GM21786 (cell line): Measurements from ENCODE around the gene APOBEC3F.

Experiments
- ATAC-seq: cut with Tn5 transposase; IDR thresholded peaks from one replicate; pipeline ENCODE4 v1.9.1; 2021; ENCODE audit not compliant: unreplicated experiment

Gene APOBEC3F

GRCh38 chr22:39090426-39091064, 49.9 kb downstream of the APOBEC3F start:
- no peak for ATAC-seq

- ATAC-seq: no peak
These were observed 50.7 kb downstream of the APOBEC3F start for GRCh38 chr22:39091126-39092081.

- ATAC-seq: no peak
These were observed 51.6 kb downstream of the APOBEC3F start for GRCh38 chr22:39092111-39092862.

- no peak for ATAC-seq
These were observed 54.2 kb downstream of the APOBEC3F start for GRCh38 chr22:39094717-39095389.

GRCh38 chr22:39095971-39096370, 55.3 kb downstream of the APOBEC3F start:
- ATAC-seq: no peak

- no peak for ATAC-seq
These were observed 56.7 kb downstream of the APOBEC3F start, which contains the start of gene APOBEC3H for GRCh38 chr22:39097098-39098020. Gene APOBEC3H (plus strand): TSS chr22:39097244. CDS start chr22:39100279, 3,035 bp downstream.

- no peak for ATAC-seq
These were observed 57.4 kb downstream of the APOBEC3F start for GRCh38 chr22:39098026-39098425.

- no peak for ATAC-seq
These were observed 57.9 kb downstream of the APOBEC3F start for GRCh38 chr22:39098576-39098975.

- no peak for ATAC-seq
These were observed 60.6 kb downstream of the APOBEC3F start for GRCh38 chr22:39101226-39101625.

- ATAC-seq: no peak
These were observed 62.8 kb downstream of the APOBEC3F start for GRCh38 chr22:39103431-39103830.
